HCT116 (cell line): ENCODE results near the gene URAD. TPM values are rescaled to one million over a fixed set of nuclear protein-coding genes. Genes with fewer than 3 reads are reported as not detected.

Experiments used
- ATAC-seq: fragments of 200-7000 bp; cut with Tn5 transposase; 2 replicates; pipeline ENCODE4 v1.9.1; 2020; ENCODE audit warnings: mild to moderate bottlenecking, moderate library complexity
- BruUV-seq: library from RNA; stranded (reverse); fragments of 400-500 nt; replicated peaks from 2 replicates; lab custom pipeline; 2021; lab: Mats Ljungman, UMichigan
- CTCF ChIA-PET: fragments of 300-600 bp; sonication (Branson Sonifier 250); formaldehyde crosslinking; loops from one replicate; lab custom pipeline; 2021; ENCODE audit warnings: antibody characterized with exemption; lab: Charles Lee
- POLR2A ChIA-PET: fragments of 300-600, 350-600 bp; sonication (Branson Sonifier 250); formaldehyde crosslinking; loops from one replicate; lab custom pipeline; 2021; ENCODE audit warnings: antibody characterized with exemption; lab: Charles Lee
- RAD21 ChIA-PET, 2 experiments: fragments of 300-600 bp; sonication (Branson Sonifier 250); formaldehyde crosslinking; loops; one replicate each; lab custom pipeline; 2023; ENCODE audit warnings: low total read pairs in 2 of 2; ENCODE audit not compliant: uncharacterized antibody in 2 of 2, unreplicated experiment in 2 of 2, low non-redundant PET in 1 of 2; lab: Charles Lee
- DNase-seq: peaks from one replicate; pipeline ENCODE4 v3.0.0-alpha.2; 2010; ENCODE audit warnings: low read depth, low spot score
- H2AFZ ChIP-seq: fragments of 200-600 bp; shearing (Covaris generic), sonication (generic); 2 replicates; pipeline ENCODE4 v1.6.1; 2017; ENCODE audit warnings: low read depth, mixed run types, mixed read lengths, antibody characterized with exemption, low read length; ENCODE audit not compliant: poor library complexity, severe bottlenecking
- H3K27ac ChIP-seq: 2 replicates; pipeline ENCODE4 v1.5.1; 2012; ENCODE audit warnings: low read depth, low read length
- H3K27me3 ChIP-seq: fragments of 200-600 bp; sonication (generic); 2 replicates; pipeline ENCODE4 v1.6.1; 2016; ENCODE audit warnings: mixed run types, low read length, mixed read lengths; ENCODE audit not compliant: insufficient read depth
- H3K36me3 ChIP-seq, 2 experiments: fragments of 200-500 bp in 1 of 2; fragments of 200-600 bp in 1 of 2; sonication (Bioruptor generic) in 1 of 2; sonication (generic) in 1 of 2; 2 replicates each; pipeline versions ENCODE4 v1.5.1 to v1.6.1; 2014 to 2016; ENCODE audit warnings: low read length in 2 of 2, inconsistent platforms in 1 of 2, mixed read lengths in 1 of 2, mixed run types in 1 of 2; ENCODE audit not compliant: insufficient read depth in 2 of 2, control insufficient read depth in 1 of 2
- H3K4me1 ChIP-seq, 2 experiments: fragments of 200-600 bp in 1 of 2; sonication (generic) in 1 of 2; 2 replicates each; pipeline versions ENCODE4 v1.5.1 to v1.6.1; 2012 to 2017; ENCODE audit warnings: low read length in 2 of 2, inconsistent platforms in 1 of 2, mild to moderate bottlenecking in 1 of 2, mixed read lengths in 1 of 2, mixed run types in 1 of 2, moderate library complexity in 1 of 2; ENCODE audit not compliant: insufficient read depth in 2 of 2, control insufficient read depth in 1 of 2
- H3K4me2 ChIP-seq: fragments of 200-600 bp; sonication (generic); 2 replicates; pipeline ENCODE4 v1.6.1; 2017; ENCODE audit warnings: mixed run types, low read length, mixed read lengths
- H3K4me3 ChIP-seq, 2 experiments: fragments of 200-600 bp in 1 of 2; sonication (generic) in 1 of 2; replicated peaks in 1 of 2; 2 replicates each; pipeline ENCODE4 v1.5.1; 2011 to 2016; ENCODE audit warnings: low read length in 2 of 2, control low read depth in 1 of 2, low read depth in 1 of 2, mild to moderate bottlenecking in 1 of 2, mixed read lengths in 1 of 2, mixed run types in 1 of 2
- H3K79me2 ChIP-seq: fragments of 200-600 bp; sonication (generic); 2 replicates; pipeline ENCODE4 v1.6.1; 2017; ENCODE audit warnings: mild to moderate bottlenecking, mixed run types, low read length, moderate library complexity, mixed read lengths; ENCODE audit not compliant: insufficient read depth
- H3K9ac ChIP-seq: fragments of 200-600 bp; sonication (generic); 2 replicates; pipeline ENCODE4 v1.6.1; 2016; ENCODE audit warnings: low read length, mixed read lengths
- H3K9me2 ChIP-seq: fragments of 200-600 bp; sonication (generic), shearing (Covaris generic); 2 replicates; pipeline ENCODE4 v1.6.1; 2017; ENCODE audit warnings: mixed run types, mild to moderate bottlenecking, moderate library complexity; ENCODE audit not compliant: insufficient read depth
- H3K9me3 ChIP-seq, 2 experiments: fragments of 200-500 bp in 1 of 2; fragments of 200-600 bp in 1 of 2; sonication (Bioruptor generic) in 1 of 2; sonication (generic) in 1 of 2; 2 replicates each; pipeline ENCODE4 v1.6.1; 2014 to 2017; ENCODE audit warnings: low read length in 2 of 2, mixed read lengths in 2 of 2, inconsistent platforms in 1 of 2, low read depth in 1 of 2, mild to moderate bottlenecking in 1 of 2, mixed run types in 1 of 2, moderate library complexity in 1 of 2; ENCODE audit not compliant: control insufficient read depth in 1 of 2, insufficient read depth in 1 of 2
- H4K20me1 ChIP-seq: fragments of 200-600 bp; sonication (generic), shearing (Covaris generic); 2 replicates; pipeline ENCODE4 v1.6.1; 2017; ENCODE audit warnings: mixed run types, mild to moderate bottlenecking, moderate library complexity; ENCODE audit not compliant: insufficient read depth
- ATF3 ChIP-seq: IDR thresholded peaks from 2 replicates; pipeline ENCODE4 v1.6.1; 2012
- CBX3 ChIP-seq: IDR thresholded peaks from 2 replicates; pipeline ENCODE4 v1.6.1; 2012; ENCODE audit warnings: low read depth
- CEBPB ChIP-seq: IDR thresholded peaks from 2 replicates; pipeline ENCODE4 v1.6.1; 2012; ENCODE audit warnings: low read depth
- CTCF ChIP-seq, 3 experiments: fragments of 200-600 bp in 1 of 3; sonication (generic) in 1 of 3; IDR thresholded peaks in 2 of 3; conservative IDR thresholded peaks in 1 of 3; 2 replicates each; pipeline ENCODE4 v1.5.1; 2012 to 2017; ENCODE audit warnings: low read depth in 2 of 3, low read length in 2 of 3, antibody characterized with exemption in 1 of 3, borderline replicate concordance in 1 of 3, control low read depth in 1 of 3, mild to moderate bottlenecking in 1 of 3, mixed read lengths in 1 of 3, mixed run types in 1 of 3, moderate library complexity in 1 of 3; ENCODE audit not compliant: insufficient read depth in 1 of 3
- EGR1 ChIP-seq: IDR thresholded peaks from 2 replicates; pipeline ENCODE4 v1.6.1; 2012; ENCODE audit warnings: low read depth
- ELF1 ChIP-seq: IDR thresholded peaks from 2 replicates; pipeline ENCODE4 v1.6.1; 2012; ENCODE audit warnings: low read depth, borderline replicate concordance
- EZH2 ChIP-seq: fragments of 200-600 bp; sonication (generic); IDR thresholded peaks from 2 replicates; pipeline ENCODE4 v1.6.1; 2017; ENCODE audit warnings: antibody characterized with exemption, mixed run types
- EZH2phosphoT487 ChIP-seq: fragments of 200-600 bp; IDR thresholded peaks from 2 replicates; pipeline ENCODE4 v1.6.1; 2018; ENCODE audit warnings: antibody characterized with exemption, borderline replicate concordance
- FOSL1 ChIP-seq: IDR thresholded peaks from 2 replicates; pipeline ENCODE4 v1.6.1; 2012; ENCODE audit warnings: low read depth
- MAX ChIP-seq: IDR thresholded peaks from 2 replicates; pipeline ENCODE4 v1.6.1; 2012
- POLR2A ChIP-seq: IDR thresholded peaks from 2 replicates; pipeline ENCODE4 v1.7.0; 2011; ENCODE audit warnings: borderline replicate concordance; ENCODE audit not compliant: insufficient read depth, insufficient read length; ENCODE audit errors: extremely low read depth
- POLR2AphosphoS5 ChIP-seq: IDR thresholded peaks from 2 replicates; pipeline ENCODE4 v1.6.1; 2011; ENCODE audit warnings: mild to moderate bottlenecking, low read depth, low read length, moderate library complexity
- RAD21 ChIP-seq: IDR thresholded peaks from 2 replicates; pipeline ENCODE4 v1.6.1; 2012; ENCODE audit warnings: low read depth, mild to moderate bottlenecking
- REST ChIP-seq: IDR thresholded peaks from 2 replicates; pipeline ENCODE4 v1.6.1; 2012; ENCODE audit warnings: low read depth
- SIN3A ChIP-seq: IDR thresholded peaks from 2 replicates; pipeline ENCODE4 v1.6.1; 2012; ENCODE audit warnings: low read depth
- SP1 ChIP-seq: IDR thresholded peaks from 2 replicates; pipeline ENCODE4 v1.6.1; 2012; ENCODE audit warnings: low read depth
- TCF7L2 ChIP-seq: IDR thresholded peaks from 2 replicates; pipeline ENCODE4 v1.7.0; 2011; ENCODE audit warnings: borderline replicate concordance, inconsistent platforms; ENCODE audit not compliant: insufficient read depth, insufficient read length; ENCODE audit errors: extremely low read depth
- ZBTB33 ChIP-seq: IDR thresholded peaks from 2 replicates; pipeline ENCODE4 v1.6.1; 2011; ENCODE audit warnings: mild to moderate bottlenecking, low read length, moderate library complexity; ENCODE audit not compliant: insufficient replicate concordance; ENCODE audit errors: extremely low read depth
- ZFX ChIP-seq: fragments of 450-650 bp; IDR thresholded peaks from 2 replicates; pipeline ENCODE4 v1.6.1; 2017
- ZNF274 ChIP-seq: fragments of 200-500 bp; sonication (Bioruptor generic); IDR thresholded peaks from 2 replicates; pipeline ENCODE4 v1.6.1; 2014; ENCODE audit warnings: mild to moderate bottlenecking, low read depth, low read length, inconsistent platforms
- intact Hi-C: fragments of 100-400 bp; cut with micrococcal nuclease; formaldehyde crosslinking; loops from 2 replicates; pipeline ENCODE4 v1.10.0; 2022
- total RNA-seq: library from RNA; stranded (reverse); gene quantifications from one replicate; pipeline ENCODE4 v1.2.1, GENCODE V29; 2021; ENCODE audit not compliant: unreplicated experiment

URAD gene
- total RNA-seq, 1 experiment from 2014 or later = not detected

GRCh38 chr13:27979765-27980279, 8.7 kb downstream of the URAD start:
- RAD21 ChIA-PET = interaction anchor here in 1 of 2 experiments (0.7 kb wide), 1 partner anchor 120 kb away, joined by 3 read pairs; no protein-coding TSS in a partner anchor
- H3K9ac ChIP-seq = no peak overlapping the region
- ATAC-seq (no peak), DNase-seq (no peak)
- no peaks in the 10 kb centered on the region for H3K9me3 ChIP-seq
- no peak overlapping the region for H2AFZ ChIP-seq
- H3K27me3 ChIP-seq = no peaks in the 10 kb centered on the region
- TF ChIP-seq ZNF274 (no peak), REST (no peak), ELF1 (no peak), SIN3A (no peak), FOSL1 (no peak), CTCF (IDR thresholded peaks at IDR 0.05 in 2 of 3, conservative IDR thresholded peaks at IDR 0.05 in 1 of 3; ENCODE audit: borderline replicate concordance in 1 of 3, insufficient read depth in 1 of 3, low read depth in 2 of 3, low read length in 2 of 3) (no peak), POLR2AphosphoS5 (no peak), SP1 (no peak), EZH2phosphoT487 (no peak), EGR1 (no peak), ATF3 (no peak), ZFX (no peak), CEBPB (no peak), EZH2 (no peak), TCF7L2 (no peak), RAD21 (no peak), ZBTB33 (no peak), MAX (no peak), CBX3 (no peak), POLR2A (no peak)
- H4K20me1 ChIP-seq = no peaks in the 10 kb centered on the region
- H3K79me2 ChIP-seq = no peaks in the 10 kb centered on the region
- H3K4me2 ChIP-seq = no peak overlapping the region
- no peak overlapping the region for H3K4me3 ChIP-seq
- H3K9me2 ChIP-seq = no peaks in the 10 kb centered on the region
- CTCF ChIA-PET = interaction anchor here (1.2 kb wide), 1 partner anchor 618 kb away, joined by 4 read pairs; no protein-coding TSS in a partner anchor
- no peaks in the 10 kb centered on the region for H3K36me3 ChIP-seq
- BruUV-seq = no TSS peak
- intact Hi-C loops = loop anchor here (10.0 kb wide), 2 partner anchors 445 to 995 kb away; no protein-coding TSS in a partner anchor
- no peak overlapping the region for H3K27ac ChIP-seq
- POLR2A ChIA-PET = no interaction called here
- H3K4me1 ChIP-seq = no peaks in the 10 kb centered on the region
